ENCODE measurements around the gene AKR1C2.
"Not testable (repeated sequence)": the region's sequence is repeated elsewhere in the genome, so short reads cannot be mapped to it uniquely, and the experiment has no call there.

Gene AKR1C2

DNA sequence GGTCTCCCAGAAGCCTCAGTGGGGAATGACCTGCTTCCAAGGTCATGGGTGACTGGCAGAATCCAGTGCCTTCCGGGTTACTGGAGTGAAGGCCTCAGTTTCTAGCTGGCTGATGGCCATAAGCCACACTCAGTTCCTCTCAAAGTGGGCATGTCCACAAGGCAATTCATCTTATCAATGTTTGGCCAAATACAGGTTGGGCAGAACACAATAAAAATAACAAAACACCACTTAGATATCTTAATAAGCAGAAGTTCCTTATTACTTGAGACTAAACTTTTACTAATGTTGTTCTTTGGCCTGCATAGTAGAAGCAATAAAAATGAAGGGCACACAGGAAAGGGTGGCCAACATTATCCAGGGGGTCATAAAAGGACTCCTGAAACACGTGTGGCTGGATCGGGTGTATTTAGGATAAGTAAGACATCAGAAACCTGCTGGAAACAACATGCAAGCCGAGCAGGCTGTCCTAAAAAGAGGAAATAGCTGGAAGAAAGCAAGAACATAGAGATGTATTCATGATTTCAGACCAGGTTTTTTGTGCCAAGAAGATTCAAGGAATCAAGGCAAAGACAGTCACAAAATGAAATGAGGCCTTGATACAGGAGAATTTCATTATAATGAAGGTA lies 19.6 kb upstream of the AKR1C2 start:
- H3K4me3 ChIP-seq (ENCODE audit: control insufficient read depth in 1 of 7, extremely low read depth in 1 of 7, insufficient read depth in 4 of 7, low read depth in 2 of 7, low read length in 6 of 7), result no peak overlapping the region
- ChIA-PET POLR2A (no interaction called here), CTCF (interaction anchor here (1.2 to 1.6 kb wide), 2 partner anchors 10 to 320 kb away, joined by 3 to 4 read pairs; no protein-coding TSS in a partner anchor)
- no peaks in the 10 kb centered on the region for H3K36me3 ChIP-seq (ENCODE audit: control insufficient read depth in 4 of 4, insufficient read depth in 4 of 4, low read length in 3 of 4)
- 8% methylated on average over 4 of the region's 4 CpGs for WGBS (ENCODE audit: insufficient coverage)
- peaks cover 0 to 2% (median 0%) of the 10 kb centered on the region in 5 experiments for H3K9me3 ChIP-seq (ENCODE audit: control extremely low read depth in 1 of 5, control insufficient read depth in 4 of 5, insufficient read depth in 2 of 5, low read depth in 1 of 5, low read length in 4 of 5)
- H3K27ac ChIP-seq (ENCODE audit: insufficient read depth in 1 of 2, low read depth in 1 of 2, low read length in 2 of 2, poor library complexity in 1 of 2, severe bottlenecking in 2 of 2), result no peak overlapping the region
- H3K4me1 ChIP-seq (ENCODE audit: control extremely low read depth in 1 of 4, control insufficient read depth in 4 of 4, insufficient read depth in 4 of 4, low read length in 3 of 4), result peaks cover 7 to 47% (median 38%) of the 10 kb centered on the region in 4 experiments
- H3K27me3 ChIP-seq (replicated peaks in 2 of 5; ENCODE audit: control insufficient read depth in 4 of 5, insufficient read depth in 5 of 5, low read length in 4 of 5), result no peaks in the 10 kb centered on the region
- DNase-seq, result peak; percentile 11 to 56 (median 33)

DNA sequence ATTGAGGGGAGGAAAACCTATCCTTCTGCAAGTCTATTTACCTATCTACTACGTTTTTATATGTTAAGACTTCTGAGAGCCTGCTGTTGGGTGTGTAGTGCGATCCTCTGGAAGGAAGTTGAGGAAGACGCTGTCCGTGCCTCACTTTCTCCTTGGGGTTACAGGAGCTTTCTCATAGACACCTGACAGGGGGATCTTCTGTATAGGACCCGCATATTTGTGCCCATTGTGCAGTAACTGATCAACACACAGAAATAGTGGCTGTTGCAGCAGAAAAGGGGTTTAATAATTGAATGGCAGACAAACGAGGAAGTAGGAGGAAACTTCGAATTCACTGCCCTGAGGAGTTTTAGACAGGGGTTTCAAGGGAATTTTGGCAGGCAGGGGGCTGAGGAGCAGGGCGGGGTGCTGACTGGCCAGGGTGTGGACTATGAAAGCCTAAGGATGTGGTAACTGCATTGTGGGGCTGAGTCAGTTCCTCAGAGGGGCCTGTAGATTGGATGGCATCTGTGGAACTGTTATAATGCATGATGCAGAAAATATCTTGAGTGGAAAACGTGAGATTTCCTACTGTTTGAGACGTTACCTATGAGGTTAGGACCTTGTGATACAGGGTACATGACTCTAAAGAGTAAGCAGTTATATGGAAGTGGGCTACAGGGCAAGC lies 18.1 kb upstream of the AKR1C2 start:
- CTCF ChIA-PET, result interaction anchor here (1.6 kb wide), 1 partner anchor 11 kb away, joined by 4 read pairs; no protein-coding TSS in a partner anchor
- H3K27ac ChIP-seq (ENCODE audit: insufficient read depth in 1 of 2, low read depth in 1 of 2, low read length in 2 of 2, poor library complexity in 1 of 2, severe bottlenecking in 2 of 2); H3K36me3 ChIP-seq (ENCODE audit: control insufficient read depth in 4 of 4, insufficient read depth in 4 of 4, low read length in 3 of 4); H3K4me3 ChIP-seq (ENCODE audit: control insufficient read depth in 1 of 7, extremely low read depth in 1 of 7, insufficient read depth in 4 of 7, low read depth in 2 of 7, low read length in 6 of 7); H3K27me3 ChIP-seq (replicated peaks in 2 of 5; ENCODE audit: control insufficient read depth in 4 of 5, insufficient read depth in 5 of 5, low read length in 4 of 5); POLR2A ChIA-PET; H3K9me3 ChIP-seq (ENCODE audit: control extremely low read depth in 1 of 5, control insufficient read depth in 4 of 5, insufficient read depth in 2 of 5, low read depth in 1 of 5, low read length in 4 of 5): not testable (repeated sequence)
- 69% methylated on average over 6 of the region's 10 CpGs for WGBS (ENCODE audit: insufficient coverage)
- peak in 2 of 3 donors; percentile 5 to 25 for DNase-seq
- H3K4me1 ChIP-seq (ENCODE audit: control extremely low read depth in 1 of 4, control insufficient read depth in 4 of 4, insufficient read depth in 4 of 4, low read length in 3 of 4), result peaks cover 7 to 51% (median 38%) of the 10 kb centered on the region in 4 experiments

DNA sequence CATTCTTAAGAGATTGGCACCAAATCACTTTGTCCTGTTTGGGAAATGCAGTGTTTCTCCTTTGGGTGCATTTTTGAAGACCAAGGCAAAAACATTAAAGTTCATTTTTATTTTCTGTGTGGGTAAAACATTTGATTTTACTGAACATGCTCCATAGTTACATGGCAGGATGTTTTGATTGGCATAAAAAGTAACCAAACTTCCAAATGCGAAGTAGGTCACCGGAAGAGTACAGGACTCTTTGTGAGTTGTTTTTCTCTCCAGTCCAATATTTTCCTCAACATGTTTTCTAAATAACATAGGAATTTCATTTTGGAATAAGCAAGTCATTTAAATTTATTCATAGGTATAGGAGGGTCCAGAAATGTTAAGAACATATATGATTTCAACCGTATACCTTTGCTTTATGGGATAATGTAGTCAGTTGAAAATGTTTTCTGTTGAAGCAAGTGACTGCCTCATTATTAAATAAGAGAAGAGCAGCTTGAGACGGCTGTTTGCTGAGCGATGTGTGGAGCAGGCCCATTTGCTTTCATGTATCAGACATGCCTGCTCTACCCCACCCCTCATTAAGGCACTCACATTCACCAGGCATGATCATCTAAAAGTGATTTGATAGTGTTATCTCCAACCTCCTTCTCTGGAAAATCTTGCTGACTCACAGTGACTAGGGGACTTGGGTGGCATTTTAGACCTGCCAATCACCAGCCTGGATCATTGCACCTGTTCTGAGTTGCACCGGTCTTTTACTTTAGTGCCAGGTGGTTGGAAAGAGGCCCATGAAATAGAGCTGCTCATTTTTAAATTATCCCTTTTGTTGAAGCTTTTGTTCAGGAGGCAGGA lies 16.3 kb upstream of the AKR1C2 start:
- CTCF ChIA-PET, POLR2A ChIA-PET: not testable (repeated sequence)

DNA sequence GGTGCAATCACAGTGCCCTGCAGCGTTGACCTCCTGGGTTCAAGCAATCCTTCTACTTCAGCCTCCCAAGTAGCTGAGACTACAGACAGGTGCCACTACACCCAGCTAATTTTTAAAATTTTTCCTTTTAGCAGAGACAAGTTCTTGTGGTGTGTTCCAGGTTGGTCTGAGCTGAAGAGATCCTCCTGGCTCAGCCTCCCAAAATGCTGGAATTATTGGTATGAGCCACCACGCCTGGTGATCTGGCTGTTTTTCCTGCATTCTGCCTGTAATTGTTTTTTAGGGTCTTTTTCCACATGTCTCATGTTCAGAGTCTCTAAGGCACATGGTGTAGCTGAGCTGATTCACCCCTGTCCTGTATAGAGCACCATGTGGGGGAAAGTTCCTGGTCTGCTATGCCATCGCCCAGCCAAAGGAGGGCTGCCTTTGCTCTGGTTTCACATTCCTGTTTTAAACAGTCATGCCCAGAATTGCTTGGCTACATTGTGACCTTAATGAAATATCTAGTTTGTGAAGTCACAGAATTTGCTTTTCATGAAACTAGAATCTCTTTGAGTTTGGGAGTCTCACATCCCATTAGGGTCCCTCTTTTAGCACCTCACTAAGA lies 15.1 kb upstream of the AKR1C2 start:
- 100% methylated on average over 2 of the region's 3 CpGs for WGBS (ENCODE audit: insufficient coverage)
- not testable (repeated sequence) for H3K36me3 ChIP-seq (ENCODE audit: control insufficient read depth in 4 of 4, insufficient read depth in 4 of 4, low read length in 3 of 4); H3K27ac ChIP-seq (ENCODE audit: insufficient read depth in 1 of 2, low read depth in 1 of 2, low read length in 2 of 2, poor library complexity in 1 of 2, severe bottlenecking in 2 of 2); H3K4me3 ChIP-seq (ENCODE audit: control insufficient read depth in 1 of 7, extremely low read depth in 1 of 7, insufficient read depth in 4 of 7, low read depth in 2 of 7, low read length in 6 of 7); H3K9me3 ChIP-seq (ENCODE audit: control extremely low read depth in 1 of 5, control insufficient read depth in 4 of 5, insufficient read depth in 2 of 5, low read depth in 1 of 5, low read length in 4 of 5); H3K27me3 ChIP-seq (replicated peaks in 2 of 5; ENCODE audit: control insufficient read depth in 4 of 5, insufficient read depth in 5 of 5, low read length in 4 of 5)
- peaks cover 0 to 31% (median 21%) of the 10 kb centered on the region in 4 experiments for H3K4me1 ChIP-seq (ENCODE audit: control extremely low read depth in 1 of 4, control insufficient read depth in 4 of 4, insufficient read depth in 4 of 4, low read length in 3 of 4)
- DNase-seq, result peak; percentile 42 to 54 (median 45)
- ChIA-PET CTCF (interaction anchor here (1.2 to 3.1 kb wide), 2 partner anchors 79 to 264 kb away, joined by 3 to 7 read pairs; no protein-coding TSS in a partner anchor), POLR2A (interaction anchor here (0.7 kb wide), 1 partner anchor 403 kb away, joined by 3 read pairs; no protein-coding TSS in a partner anchor)

More for the DNA sequence above, 16.3 kb upstream of the AKR1C2 start:
- H3K27me3 ChIP-seq (replicated peaks in 2 of 5; ENCODE audit: control insufficient read depth in 4 of 5, insufficient read depth in 5 of 5, low read length in 4 of 5); H3K4me3 ChIP-seq (ENCODE audit: control insufficient read depth in 1 of 7, extremely low read depth in 1 of 7, insufficient read depth in 4 of 7, low read depth in 2 of 7, low read length in 6 of 7); H3K9me3 ChIP-seq (ENCODE audit: control extremely low read depth in 1 of 5, control insufficient read depth in 4 of 5, insufficient read depth in 2 of 5, low read depth in 1 of 5, low read length in 4 of 5); H3K36me3 ChIP-seq (ENCODE audit: control insufficient read depth in 4 of 4, insufficient read depth in 4 of 4, low read length in 3 of 4); H3K27ac ChIP-seq (ENCODE audit: insufficient read depth in 1 of 2, low read depth in 1 of 2, low read length in 2 of 2, poor library complexity in 1 of 2, severe bottlenecking in 2 of 2): not testable (repeated sequence)
- DNase-seq, result peak; percentile 19 to 79 (median 73)
- peaks cover 2 to 39% (median 27%) of the 10 kb centered on the region in 4 experiments for H3K4me1 ChIP-seq (ENCODE audit: control extremely low read depth in 1 of 4, control insufficient read depth in 4 of 4, insufficient read depth in 4 of 4, low read length in 3 of 4)
- WGBS (ENCODE audit: insufficient coverage), result 0% methylated on average over 1 of the region's 6 CpGs

DNA sequence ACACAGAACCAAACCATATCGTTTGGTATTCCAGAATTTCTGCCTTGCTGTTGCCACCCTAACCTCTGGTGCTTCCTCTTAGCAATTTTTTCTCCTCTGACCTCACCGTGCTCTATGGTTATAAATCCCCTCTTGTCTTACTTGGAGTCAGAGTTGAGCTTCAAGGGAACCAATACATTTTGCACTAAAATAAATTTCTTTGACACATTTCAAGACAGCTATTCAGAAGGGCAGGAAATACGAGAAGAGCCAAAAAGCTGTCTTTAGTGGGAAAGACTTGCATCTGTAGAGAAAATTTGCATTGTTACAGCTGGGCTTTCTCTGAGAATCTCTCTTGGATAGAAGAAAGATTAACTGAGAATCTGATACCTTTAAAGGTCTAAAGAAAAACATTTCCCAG lies 14.5 kb upstream of the AKR1C2 start:
- POLR2A ChIA-PET, result interaction anchor here (0.7 kb wide), 1 partner anchor 404 kb away, joined by 3 read pairs; no protein-coding TSS in a partner anchor
- DNase-seq, result peak in 1 of 3 donors; percentile 14
- H3K4me3 ChIP-seq (ENCODE audit: control insufficient read depth in 1 of 7, extremely low read depth in 1 of 7, insufficient read depth in 4 of 7, low read depth in 2 of 7, low read length in 6 of 7), result no peak overlapping the region
- H3K27me3 ChIP-seq (replicated peaks in 2 of 5; ENCODE audit: control insufficient read depth in 4 of 5, insufficient read depth in 5 of 5, low read length in 4 of 5), result no peaks in the 10 kb centered on the region
- WGBS (ENCODE audit: insufficient coverage), result 14% methylated on average over 2 of the region's 3 CpGs
- H3K36me3 ChIP-seq (ENCODE audit: control insufficient read depth in 4 of 4, insufficient read depth in 4 of 4, low read length in 3 of 4), result no peaks in the 10 kb centered on the region
- CTCF ChIA-PET, result interaction anchor here (1.2 to 3.1 kb wide), 2 partner anchors 79 to 265 kb away, joined by 3 to 7 read pairs; no protein-coding TSS in a partner anchor
- no peaks in the 10 kb centered on the region for H3K9me3 ChIP-seq (ENCODE audit: control extremely low read depth in 1 of 5, control insufficient read depth in 4 of 5, insufficient read depth in 2 of 5, low read depth in 1 of 5, low read length in 4 of 5)
- no peak overlapping the region for H3K27ac ChIP-seq (ENCODE audit: insufficient read depth in 1 of 2, low read depth in 1 of 2, low read length in 2 of 2, poor library complexity in 1 of 2, severe bottlenecking in 2 of 2)
- peaks cover 0 to 27% (median 16%) of the 10 kb centered on the region in 4 experiments for H3K4me1 ChIP-seq (ENCODE audit: control extremely low read depth in 1 of 4, control insufficient read depth in 4 of 4, insufficient read depth in 4 of 4, low read length in 3 of 4)

DNA sequence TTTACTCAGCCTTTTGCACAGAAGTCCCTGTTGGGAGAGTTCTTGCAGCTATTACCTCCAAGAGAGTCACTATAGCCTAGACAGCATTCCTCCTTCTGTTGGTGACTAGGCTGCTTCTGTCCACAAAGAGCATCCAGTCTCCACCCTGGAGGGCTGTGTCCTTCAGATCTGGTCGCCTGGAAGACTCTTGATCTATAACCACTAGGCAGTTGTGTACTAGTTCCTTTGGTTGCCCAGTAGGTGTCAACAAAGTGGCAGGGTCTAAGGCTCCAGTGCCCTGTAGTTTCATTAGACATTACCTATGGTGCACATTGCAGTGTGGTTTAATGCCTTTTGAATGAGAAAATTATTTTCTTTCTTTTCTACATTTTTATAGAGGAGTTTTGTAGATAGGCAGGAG lies 11.3 kb upstream of the AKR1C2 start:
- peak; percentile 53 to 74 (median 74) for DNase-seq
- 22% methylated on average over 1 of the region's 1 CpG for WGBS (ENCODE audit: insufficient coverage)
- POLR2A ChIA-PET, result no interaction called here

More for the DNA sequence above, 11.3 kb upstream of the AKR1C2 start:
- Histone ChIP-seq H3K4me3 (ENCODE audit: control insufficient read depth in 1 of 7, extremely low read depth in 1 of 7, insufficient read depth in 4 of 7, low read depth in 2 of 7, low read length in 6 of 7) (no peak overlapping the region), H3K4me1 (ENCODE audit: control extremely low read depth in 1 of 4, control insufficient read depth in 4 of 4, insufficient read depth in 4 of 4, low read length in 3 of 4) (peaks cover 0 to 16% (median 4%) of the 10 kb centered on the region in 4 experiments), H3K27ac (ENCODE audit: insufficient read depth in 1 of 2, low read depth in 1 of 2, low read length in 2 of 2, poor library complexity in 1 of 2, severe bottlenecking in 2 of 2) (no peak overlapping the region), H3K9me3 (ENCODE audit: control extremely low read depth in 1 of 5, control insufficient read depth in 4 of 5, insufficient read depth in 2 of 5, low read depth in 1 of 5, low read length in 4 of 5) (no peaks in the 10 kb centered on the region), H3K27me3 (replicated peaks in 2 of 5; ENCODE audit: control insufficient read depth in 4 of 5, insufficient read depth in 5 of 5, low read length in 4 of 5) (no peaks in the 10 kb centered on the region), H3K36me3 (ENCODE audit: control insufficient read depth in 4 of 4, insufficient read depth in 4 of 4, low read length in 3 of 4) (no peaks in the 10 kb centered on the region)
- CTCF ChIA-PET, result interaction anchor here (0.8 to 1.1 kb wide), 4 partner anchors 9 to 372 kb away, joined by 3 to 4 read pairs (median 3); no protein-coding TSS in a partner anchor

All from common myeloid progenitor, CD34-positive (primary cell).